Stimulated activated naive CD8-positive, alpha-beta T cell treated with anti-CD3 and anti-CD28 coated beads, Interleukin-15, Interleukin-2, amounts not matched to agents 100 ng/mL and 50 ng/mL, for 24 hours (primary cell): ENCODE measurements around the gene GON4L.
"Not testable (repeated sequence)": the region's sequence is repeated elsewhere in the genome, so short reads cannot be mapped to it uniquely, and the experiment has no call there.

ENCODE experiments used
- H3K27ac Mint-ChIP-seq: one replicate; pipeline ENCODE4 v1.8.0; 2021; ENCODE audit warnings: mild to moderate bottlenecking, mixed read lengths
- H3K27me3 Mint-ChIP-seq: one replicate; pipeline ENCODE4 v1.8.0; 2021; ENCODE audit warnings: mixed read lengths
- H3K36me3 Mint-ChIP-seq: one replicate; pipeline ENCODE4 v1.8.0; 2021; ENCODE audit warnings: low read depth, mixed read lengths
- H3K4me1 Mint-ChIP-seq: one replicate; pipeline ENCODE4 v1.8.0; 2021; ENCODE audit warnings: low read depth, mixed read lengths
- H3K4me3 Mint-ChIP-seq: one replicate; pipeline ENCODE4 v1.8.0; 2021; ENCODE audit warnings: mild to moderate bottlenecking, mixed read lengths
- H3K9me3 Mint-ChIP-seq: one replicate; pipeline ENCODE4 v1.8.0; 2021; ENCODE audit warnings: mixed read lengths

The GON4L gene

GRCh38 chr1:155761736-155762405, 95.1 kb downstream of the GON4L start:
- Mint-ChIP-seq H3K9me3 (no peaks in the 10 kb centered on the region), H3K4me3 (no peak overlapping the region), H3K4me1 (no peaks in the 10 kb centered on the region), H3K27ac (no peak overlapping the region), H3K27me3 (no peaks in the 10 kb centered on the region), H3K36me3 (peaks cover 59% of the 10 kb centered on the region)

- Mint-ChIP-seq H3K27me3 (no peaks in the 10 kb centered on the region), H3K4me3 (no peak overlapping the region), H3K4me1 (no peaks in the 10 kb centered on the region), H3K9me3 (no peaks in the 10 kb centered on the region), H3K36me3 (peaks cover 56% of the 10 kb centered on the region), H3K27ac (peak overlapping the region; percentile 33)
Measured at GRCh38 chr1:155760751-155761475, 96.1 kb downstream of the GON4L start.

GRCh38 chr1:155759966-155760630, 96.9 kb downstream of the GON4L start:
- no peak overlapping the region for H3K4me3 Mint-ChIP-seq
- no peaks in the 10 kb centered on the region for H3K4me1 Mint-ChIP-seq
- no peaks in the 10 kb centered on the region for H3K27me3 Mint-ChIP-seq
- H3K27ac Mint-ChIP-seq, result no peak overlapping the region
- H3K36me3 Mint-ChIP-seq, result peaks cover 56% of the 10 kb centered on the region
- no peaks in the 10 kb centered on the region for H3K9me3 Mint-ChIP-seq

- H3K36me3 Mint-ChIP-seq, result peaks cover 51% of the 10 kb centered on the region
- not testable (repeated sequence) for H3K27me3 Mint-ChIP-seq, H3K4me1 Mint-ChIP-seq, H3K27ac Mint-ChIP-seq, H3K9me3 Mint-ChIP-seq, H3K4me3 Mint-ChIP-seq
Measured at GRCh38 chr1:155759017-155759416, 98.0 kb downstream of the GON4L start.

- H3K4me1 Mint-ChIP-seq, result not testable (repeated sequence)
- H3K27ac Mint-ChIP-seq, result peak overlapping the region; percentile 63
Measured at GRCh38 chr1:155748141-155748540, 108.9 kb downstream of the GON4L start.

GRCh38 chr1:155747586-155747985, 109.4 kb downstream of the GON4L start:
- H3K27me3 Mint-ChIP-seq, H3K27ac Mint-ChIP-seq, H3K4me1 Mint-ChIP-seq, H3K9me3 Mint-ChIP-seq, H3K4me3 Mint-ChIP-seq: not testable (repeated sequence)
- peaks cover 30% of the 10 kb centered on the region for H3K36me3 Mint-ChIP-seq

More at GRCh38 chr1:155748141-155748540, 108.9 kb downstream of the GON4L start:
- H3K9me3 Mint-ChIP-seq, H3K27me3 Mint-ChIP-seq: not testable (repeated sequence)
- H3K36me3 Mint-ChIP-seq, result peaks cover 30% of the 10 kb centered on the region
- H3K4me3 Mint-ChIP-seq, result peak overlapping the region; percentile 22

GRCh38 chr1:155745284-155746228, 111.5 kb downstream of the GON4L start:
- not testable (repeated sequence) for H3K9me3 Mint-ChIP-seq, H3K27me3 Mint-ChIP-seq, H3K4me1 Mint-ChIP-seq
- peaks cover 18% of the 10 kb centered on the region for H3K36me3 Mint-ChIP-seq
- peak overlapping the region; percentile 96 for H3K4me3 Mint-ChIP-seq
- peak overlapping the region; percentile 94 for H3K27ac Mint-ChIP-seq

- Mint-ChIP-seq H3K4me3 (peak overlapping the region; percentile 96), H3K27me3 (no peaks in the 10 kb centered on the region), H3K9me3 (no peaks in the 10 kb centered on the region), H3K36me3 (peaks cover 15% of the 10 kb centered on the region), H3K27ac (peak overlapping the region; percentile 94), H3K4me1 (peaks cover 4% of the 10 kb centered on the region)
Measured at GRCh38 chr1:155744711-155745283, 112.2 kb downstream of the GON4L start.

- H3K36me3 Mint-ChIP-seq, result peaks cover 11% of the 10 kb centered on the region
- H3K27me3 Mint-ChIP-seq, result no peaks in the 10 kb centered on the region
- no peak overlapping the region for H3K27ac Mint-ChIP-seq
- H3K4me3 Mint-ChIP-seq, result no peak overlapping the region
- H3K4me1 Mint-ChIP-seq, result no peaks in the 10 kb centered on the region
- no peaks in the 10 kb centered on the region for H3K9me3 Mint-ChIP-seq
Measured at GRCh38 chr1:155741908-155742307, 115.1 kb downstream of the GON4L start.

GRCh38 chr1:155740995-155741394, 116.0 kb downstream of the GON4L start:
- Mint-ChIP-seq H3K4me1 (no peaks in the 10 kb centered on the region), H3K9me3 (no peaks in the 10 kb centered on the region), H3K27me3 (no peaks in the 10 kb centered on the region), H3K4me3 (no peak overlapping the region), H3K36me3 (peaks cover 19% of the 10 kb centered on the region), H3K27ac (no peak overlapping the region)

- H3K27ac Mint-ChIP-seq, result peak overlapping the region; percentile 55
- peaks cover 49% of the 10 kb centered on the region for H3K36me3 Mint-ChIP-seq
Measured at GRCh38 chr1:155729031-155729898, 127.7 kb downstream of the GON4L start.

GRCh38 chr1:155725142-155725541, 131.9 kb downstream of the GON4L start:
- no peaks in the 10 kb centered on the region for H3K27me3 Mint-ChIP-seq
- peaks cover 33% of the 10 kb centered on the region for H3K36me3 Mint-ChIP-seq
- H3K4me1 Mint-ChIP-seq, result no peaks in the 10 kb centered on the region
- no peak overlapping the region for H3K4me3 Mint-ChIP-seq
- no peaks in the 10 kb centered on the region for H3K9me3 Mint-ChIP-seq
- no peak overlapping the region for H3K27ac Mint-ChIP-seq

More at GRCh38 chr1:155729031-155729898, 127.7 kb downstream of the GON4L start:
- Mint-ChIP-seq H3K4me3 (no peak overlapping the region), H3K9me3 (no peaks in the 10 kb centered on the region), H3K4me1 (no peaks in the 10 kb centered on the region), H3K27me3 (no peaks in the 10 kb centered on the region)

- Mint-ChIP-seq H3K4me1 (peaks cover 13% of the 10 kb centered on the region), H3K27me3 (no peaks in the 10 kb centered on the region), H3K36me3 (peaks cover 39% of the 10 kb centered on the region), H3K4me3 (no peak overlapping the region), H3K27ac (no peak overlapping the region), H3K9me3 (no peaks in the 10 kb centered on the region)
Measured at GRCh38 chr1:155719703-155720102, 137.3 kb downstream of the GON4L start.
